ENCODE results near the gene KRTAP10-2.
"Not testable (repeated sequence)": the region's sequence is repeated elsewhere in the genome, so short reads cannot be mapped to it uniquely, and the experiment has no call there.

KRTAP10-2 gene

GRCh38 chr21:44506279-44507255, 44.7 kb downstream of the KRTAP10-2 start:
- Histone ChIP-seq H3K4me3 (ENCODE audit: low read length) (no peak overlapping the region), H3K9ac (ENCODE audit: low read length) (no peak overlapping the region), H3K4me1 (ENCODE audit: control insufficient read depth, insufficient read depth, low read length) (no peaks in the 10 kb centered on the region), H3K27me3 (ENCODE audit: control insufficient read depth, insufficient read depth, low read length) (no peaks in the 10 kb centered on the region), H3K36me3 (ENCODE audit: control insufficient read depth, insufficient read depth, low read length) (no peaks in the 10 kb centered on the region), H3K27ac (ENCODE audit: low read depth, low read length) (no peak overlapping the region)

- H3K4me3 ChIP-seq (ENCODE audit: low read length) = no peak overlapping the region
- H3K4me1 ChIP-seq (ENCODE audit: control insufficient read depth, insufficient read depth, low read length) = no peaks in the 10 kb centered on the region
- H3K27me3 ChIP-seq (ENCODE audit: control insufficient read depth, insufficient read depth, low read length) = no peaks in the 10 kb centered on the region
- H3K36me3 ChIP-seq (ENCODE audit: control insufficient read depth, insufficient read depth, low read length) = no peaks in the 10 kb centered on the region
- no peak overlapping the region for H3K27ac ChIP-seq (ENCODE audit: low read depth, low read length)
- H3K9ac ChIP-seq (ENCODE audit: low read length) = no peak overlapping the region
Observed at GRCh38 chr21:44505673-44506278, 45.5 kb downstream of the KRTAP10-2 start.

- H3K27ac ChIP-seq (ENCODE audit: low read depth, low read length) = no peak overlapping the region
- H3K9ac ChIP-seq (ENCODE audit: low read length) = no peak overlapping the region
- H3K36me3 ChIP-seq (ENCODE audit: control insufficient read depth, insufficient read depth, low read length) = no peaks in the 10 kb centered on the region
- H3K4me3 ChIP-seq (ENCODE audit: low read length) = no peak overlapping the region
- H3K27me3 ChIP-seq (ENCODE audit: control insufficient read depth, insufficient read depth, low read length) = no peaks in the 10 kb centered on the region
- H3K4me1 ChIP-seq (ENCODE audit: control insufficient read depth, insufficient read depth, low read length) = no peaks in the 10 kb centered on the region
Observed at GRCh38 chr21:44503901-44504399, 47.4 kb downstream of the KRTAP10-2 start.

- H3K27ac ChIP-seq (ENCODE audit: low read depth, low read length); H3K4me1 ChIP-seq (ENCODE audit: control insufficient read depth, insufficient read depth, low read length); H3K36me3 ChIP-seq (ENCODE audit: control insufficient read depth, insufficient read depth, low read length); H3K27me3 ChIP-seq (ENCODE audit: control insufficient read depth, insufficient read depth, low read length); H3K9ac ChIP-seq (ENCODE audit: low read length); H3K4me3 ChIP-seq (ENCODE audit: low read length): not testable (repeated sequence)
Observed at GRCh38 chr21:44503006-44503889, 48.1 kb downstream of the KRTAP10-2 start.

GRCh38 chr21:44502171-44502958, 48.9 kb downstream of the KRTAP10-2 start:
- no peaks in the 10 kb centered on the region for H3K27me3 ChIP-seq (ENCODE audit: control insufficient read depth, insufficient read depth, low read length)
- H3K36me3 ChIP-seq (ENCODE audit: control insufficient read depth, insufficient read depth, low read length) = no peaks in the 10 kb centered on the region
- H3K4me1 ChIP-seq (ENCODE audit: control insufficient read depth, insufficient read depth, low read length) = no peaks in the 10 kb centered on the region
- no peak overlapping the region for H3K4me3 ChIP-seq (ENCODE audit: low read length)
- no peak overlapping the region for H3K9ac ChIP-seq (ENCODE audit: low read length)
- H3K27ac ChIP-seq (ENCODE audit: low read depth, low read length) = no peak overlapping the region

Measured in rectal smooth muscle tissue (tissue), 1 donor.